Neuron (in vitro differentiated cells): ENCODE data around the gene ETFBKMT.
A peak's percentile ranks its signal among the peaks of the same experiment; 100 is the strongest.

ENCODE experiments used
- H2AFZ ChIP-seq: one replicate; pipeline ENCODE4 v1.6.1; 2013; ENCODE audit warnings: low read depth, mild to moderate bottlenecking, inconsistent platforms, low read length, moderate library complexity
- H3K27me3 ChIP-seq: one replicate; pipeline ENCODE4 v1.6.1; 2013; ENCODE audit warnings: low read length; ENCODE audit not compliant: insufficient read depth
- H3K36me3 ChIP-seq: one replicate; pipeline ENCODE4 v1.6.1; 2013; ENCODE audit warnings: low read length; ENCODE audit not compliant: insufficient read depth
- H3K4me1 ChIP-seq: one replicate; pipeline ENCODE4 v1.6.1; 2013; ENCODE audit warnings: low read length; ENCODE audit not compliant: insufficient read depth
- H3K4me3 ChIP-seq: 2 replicates; pipeline ENCODE4 v1.5.1; 2013; ENCODE audit warnings: mild to moderate bottlenecking, low read length, moderate library complexity
- H3K9me3 ChIP-seq: one replicate; pipeline ENCODE4 v1.6.1; 2013; ENCODE audit warnings: low read length

Gene ETFBKMT

GRCh38 chr12:31634620-31635019 lies 24.9 kb upstream of the ETFBKMT start:
- Histone ChIP-seq H3K9me3 (no peaks in the 10 kb centered on the region), H2AFZ (no peak overlapping the region), H3K27me3 (no peaks in the 10 kb centered on the region), H3K4me3 (no peak overlapping the region), H3K4me1 (peaks cover 22% of the 10 kb centered on the region), H3K36me3 (no peaks in the 10 kb centered on the region)

GRCh38 chr12:31641509-31642090 lies 17.9 kb upstream of the ETFBKMT start:
- Histone ChIP-seq H2AFZ (no peak overlapping the region), H3K4me3 (no peak overlapping the region), H3K9me3 (no peaks in the 10 kb centered on the region), H3K4me1 (peaks cover 6% of the 10 kb centered on the region), H3K36me3 (no peaks in the 10 kb centered on the region), H3K27me3 (no peaks in the 10 kb centered on the region)

GRCh38 chr12:31644536-31644935 lies 15.0 kb upstream of the ETFBKMT start:
- Histone ChIP-seq H2AFZ (no peak overlapping the region), H3K4me1 (peaks cover 12% of the 10 kb centered on the region), H3K4me3 (no peak overlapping the region), H3K9me3 (no peaks in the 10 kb centered on the region), H3K36me3 (no peaks in the 10 kb centered on the region), H3K27me3 (no peaks in the 10 kb centered on the region)

GRCh38 chr12:31645924-31646323 lies 13.6 kb upstream of the ETFBKMT start:
- Histone ChIP-seq H3K4me1 (peaks cover 12% of the 10 kb centered on the region), H3K27me3 (no peaks in the 10 kb centered on the region), H3K9me3 (no peaks in the 10 kb centered on the region), H3K4me3 (no peak overlapping the region), H2AFZ (peak overlapping the region; percentile 58), H3K36me3 (no peaks in the 10 kb centered on the region)

GRCh38 chr12:31647086-31647491 lies 12.4 kb upstream of the ETFBKMT start:
- H2AFZ ChIP-seq, result no peak overlapping the region
- no peaks in the 10 kb centered on the region for H3K27me3 ChIP-seq

GRCh38 chr12:31650918-31651317 lies 8.6 kb upstream of the ETFBKMT start:
- H3K36me3 ChIP-seq, result no peaks in the 10 kb centered on the region
- no peaks in the 10 kb centered on the region for H3K9me3 ChIP-seq
- peaks cover 6% of the 10 kb centered on the region for H3K4me1 ChIP-seq
- H3K27me3 ChIP-seq, result no peaks in the 10 kb centered on the region
- no peak overlapping the region for H2AFZ ChIP-seq
- no peak overlapping the region for H3K4me3 ChIP-seq

More at GRCh38 chr12:31647086-31647491, 12.4 kb upstream of the ETFBKMT start:
- H3K4me3 ChIP-seq, result no peak overlapping the region
- H3K36me3 ChIP-seq, result no peaks in the 10 kb centered on the region
- no peaks in the 10 kb centered on the region for H3K9me3 ChIP-seq
- H3K4me1 ChIP-seq, result peaks cover 12% of the 10 kb centered on the region

- H3K36me3 ChIP-seq, result no peaks in the 10 kb centered on the region
- no peaks in the 10 kb centered on the region for H3K27me3 ChIP-seq
- H3K4me1 ChIP-seq, result peaks cover 2% of the 10 kb centered on the region
- H3K4me3 ChIP-seq, result no peak overlapping the region
- H2AFZ ChIP-seq, result peak overlapping the region; percentile 51
- no peaks in the 10 kb centered on the region for H3K9me3 ChIP-seq
Observed at GRCh38 chr12:31651893-31652521, 7.5 kb upstream of the ETFBKMT start.

- Histone ChIP-seq H2AFZ (no peak overlapping the region), H3K36me3 (no peaks in the 10 kb centered on the region), H3K27me3 (no peaks in the 10 kb centered on the region)
Observed at GRCh38 chr12:31655208-31655607, 4.3 kb upstream of the ETFBKMT start.

GRCh38 chr12:31655792-31656191 lies 3.7 kb upstream of the ETFBKMT start:
- no peak overlapping the region for H2AFZ ChIP-seq
- no peaks in the 10 kb centered on the region for H3K36me3 ChIP-seq
- H3K9me3 ChIP-seq, result no peaks in the 10 kb centered on the region
- peaks cover 10% of the 10 kb centered on the region for H3K4me1 ChIP-seq
- H3K27me3 ChIP-seq, result no peaks in the 10 kb centered on the region
- H3K4me3 ChIP-seq, result no peak overlapping the region

More at GRCh38 chr12:31655208-31655607, 4.3 kb upstream of the ETFBKMT start:
- Histone ChIP-seq H3K9me3 (no peaks in the 10 kb centered on the region), H3K4me1 (peaks cover 10% of the 10 kb centered on the region), H3K4me3 (no peak overlapping the region)

GRCh38 chr12:31658471-31659086 lies 909 bp upstream of the ETFBKMT start:
- peaks cover 10% of the 10 kb centered on the region for H3K4me1 ChIP-seq
- no peaks in the 10 kb centered on the region for H3K36me3 ChIP-seq
- H2AFZ ChIP-seq, result peak overlapping the region; percentile 99
- no peaks in the 10 kb centered on the region for H3K27me3 ChIP-seq
- H3K9me3 ChIP-seq, result no peaks in the 10 kb centered on the region
- peak overlapping the region; percentile 88 for H3K4me3 ChIP-seq

GRCh38 chr12:31662176-31662849 lies 2.8 kb downstream of the ETFBKMT start:
- Histone ChIP-seq H3K27me3 (no peaks in the 10 kb centered on the region), H3K36me3 (no peaks in the 10 kb centered on the region), H3K9me3 (no peaks in the 10 kb centered on the region)

GRCh38 chr12:31663576-31663975 lies 4.1 kb downstream of the ETFBKMT start:
- Histone ChIP-seq H3K4me1 (peaks cover 6% of the 10 kb centered on the region), H3K27me3 (no peaks in the 10 kb centered on the region), H2AFZ (no peak overlapping the region), H3K4me3 (no peak overlapping the region), H3K9me3 (no peaks in the 10 kb centered on the region), H3K36me3 (no peaks in the 10 kb centered on the region)

More at GRCh38 chr12:31662176-31662849, 2.8 kb downstream of the ETFBKMT start:
- Histone ChIP-seq H2AFZ (no peak overlapping the region), H3K4me1 (peaks cover 10% of the 10 kb centered on the region), H3K4me3 (no peak overlapping the region)

GRCh38 chr12:31664038-31664437 lies 4.5 kb downstream of the ETFBKMT start:
- Histone ChIP-seq H2AFZ (no peak overlapping the region), H3K4me3 (no peak overlapping the region), H3K36me3 (no peaks in the 10 kb centered on the region), H3K9me3 (no peaks in the 10 kb centered on the region), H3K4me1 (peaks cover 5% of the 10 kb centered on the region), H3K27me3 (no peaks in the 10 kb centered on the region)
